ENCODE data around the gene CLSTN2. TPM values are rescaled to one million over a fixed set of nuclear protein-coding genes. Genes with fewer than 3 reads are reported as not detected.

The CLSTN2 gene
- total and polyA plus RNA-seq, 2 of the 13 experiments (the other 11 are each of a cell fraction or from before 2014, with no cell fraction given) = not detected

- no TSS peak for BruUV-seq (replicated peaks)
- in situ Hi-C loops (cut with HindIII; ENCODE audit: extremely low pct_ligation_motif_present, low pct_unique_long_range_greater_than_20kb) = no loop called here
These were observed 69.3 kb downstream of the CLSTN2 start for GRCh38 chr3:140004271-140004670.

More at GRCh38 chr3:140004271-140004670, 69.3 kb downstream of the CLSTN2 start:
- POLR2A ChIA-PET = no interaction called here
- ATAC-seq = no peak
- no peaks in the 10 kb centered on the region for H3K4me1 ChIP-seq (ENCODE audit: insufficient read depth, low read length)
- TF ChIP-seq SNAI1 (CRISPR knock-in tag; IDR thresholded peaks at IDR 0.05; ENCODE audit: borderline replicate concordance) (no peak), ZFP36L2 (CRISPR knock-in tag; IDR thresholded peaks at IDR 0.05) (no peak), ZNF644 (CRISPR knock-in tag; IDR thresholded peaks at IDR 0.05; ENCODE audit: low read depth) (no peak), KLF9 (CRISPR knock-in tag; IDR thresholded peaks at IDR 0.05; ENCODE audit: low read depth) (no peak), KDM5B (CRISPR knock-in tag; IDR thresholded peaks at IDR 0.05; ENCODE audit: borderline replicate concordance) (no peak), ZNF382 (CRISPR knock-in tag; IDR thresholded peaks at IDR 0.05; ENCODE audit: borderline replicate concordance) (no peak), ZEB1 (IDR thresholded peaks at IDR 0.05; ENCODE audit: insufficient replicate concordance, low read depth) (no peak), ZNF121 (CRISPR knock-in tag; IDR thresholded peaks at IDR 0.05) (no peak), FOXP4 (CRISPR knock-in tag; IDR thresholded peaks at IDR 0.05) (no peak), DPF2 (CRISPR knock-in tag; IDR thresholded peaks at IDR 0.05; ENCODE audit: borderline replicate concordance, low read depth) (no peak), ZNF282 (IDR thresholded peaks at IDR 0.05; ENCODE audit: partially characterized antibody) (no peak), ZMAT5 (CRISPR knock-in tag; IDR thresholded peaks at IDR 0.05; ENCODE audit: borderline replicate concordance, low read depth) (no peak), SAFB2 (CRISPR knock-in tag; IDR thresholded peaks at IDR 0.05; ENCODE audit: borderline replicate concordance, low read depth) (no peak), JARID2 (CRISPR knock-in tag; IDR thresholded peaks at IDR 0.05; ENCODE audit: insufficient replicate concordance) (no peak), ZNF710 (CRISPR knock-in tag; IDR thresholded peaks at IDR 0.05; ENCODE audit: borderline replicate concordance) (no peak)
- no peaks in the 10 kb centered on the region for H3K79me2 ChIP-seq (ENCODE audit: insufficient read depth, low read length)
- H4K20me1 ChIP-seq (ENCODE audit: insufficient read depth, low read length) = no peaks in the 10 kb centered on the region
- no peak overlapping the region for H3K4me3 ChIP-seq (replicated peaks in 1 of 3; ENCODE audit: insufficient read depth in 1 of 3, low read depth in 2 of 3, low read length in 3 of 3)
- H3K4me2 ChIP-seq (ENCODE audit: low read depth, low read length) = no peak overlapping the region
- no peaks in the 10 kb centered on the region for H3K27me3 ChIP-seq (ENCODE audit: control insufficient read depth in 1 of 2, insufficient read depth in 2 of 2, low read length in 2 of 2)
- no peaks in the 10 kb centered on the region for H3K36me3 ChIP-seq (replicated peaks in 1 of 2; ENCODE audit: control insufficient read depth in 1 of 2, insufficient read depth in 2 of 2, low read length in 2 of 2)
- no peaks in the 10 kb centered on the region for H3K9me3 ChIP-seq (ENCODE audit: low read length)
- DNase-seq (ENCODE audit: low spot score) = no peak
- H3K9ac ChIP-seq (ENCODE audit: insufficient read depth, low read depth, low read length) = no peak overlapping the region
- H2AFZ ChIP-seq (ENCODE audit: low read length) = no peak overlapping the region
- CTCF ChIA-PET (ENCODE audit: low intra/inter-chr PET ratio, low total read pairs) = no interaction called here
- no peak overlapping the region for H3K27ac ChIP-seq (ENCODE audit: extremely low read length, insufficient read depth, low read length)
- no peak for FAIRE-seq
- intact Hi-C loops (cut with micrococcal nuclease; ENCODE audit: unreplicated experiment) = no loop called here
